HepG2 (cell line): ENCODE data around the gene OPRL1. TPM values are rescaled to one million over a fixed set of nuclear protein-coding genes. Genes with fewer than 3 reads are reported as not detected.
A peak's percentile ranks its signal among the peaks of the same experiment; 100 is the strongest.

Experiments used
- ATF5 ChIP-seq: sonication (generic); formaldehyde crosslinking; IDR thresholded peaks from 2 replicates; pipeline ENCODE4 v1.4.0; 2020; ENCODE audit warnings: mild to moderate bottlenecking, low read depth, missing genetic modification reagents
- CREM ChIP-seq, 2 experiments: sonication (generic) in 1 of 2; formaldehyde crosslinking in 1 of 2; IDR thresholded peaks; 2 replicates each; pipeline versions ENCODE4 v1.4.0 to v1.6.1; 2016 to 2020; ENCODE audit warnings: antibody characterized with exemption in 1 of 2, mild to moderate bottlenecking in 1 of 2, missing genetic modification reagents in 1 of 2
- FIP1L1 ChIP-seq: fragments of 200-400 bp; formaldehyde crosslinking; IDR thresholded peaks from 2 replicates; pipeline ENCODE4 v1.6.1; 2018; ENCODE audit warnings: low read depth, mild to moderate bottlenecking, low read length, moderate library complexity, borderline replicate concordance; ENCODE audit not compliant: insufficient read depth
- HNRNPLL ChIP-seq: fragments of 200-400 bp; formaldehyde crosslinking; IDR thresholded peaks from 2 replicates; pipeline ENCODE4 v1.6.1; 2017; ENCODE audit warnings: mild to moderate bottlenecking, low read depth, low read length; ENCODE audit not compliant: poor library complexity, severe bottlenecking
- IKZF4 ChIP-seq: sonication (generic); formaldehyde crosslinking; IDR thresholded peaks from 2 replicates; pipeline ENCODE4 v1.5.1; 2020; ENCODE audit warnings: borderline replicate concordance, mild to moderate bottlenecking, low read depth, missing genetic modification reagents; ENCODE audit errors: not compliant biosample characterization
- NBN ChIP-seq: fragments of 450-650 bp; conservative IDR thresholded peaks from 2 replicates; pipeline ENCODE4 v1.6.1; 2017
- ZFP36L2 ChIP-seq: sonication (generic); formaldehyde crosslinking; IDR thresholded peaks from 2 replicates; pipeline ENCODE4 v1.4.0; 2020; ENCODE audit warnings: missing genetic modification reagents
- ZNF142 ChIP-seq: sonication (generic); formaldehyde crosslinking; IDR thresholded peaks from 2 replicates; pipeline ENCODE4 v1.4.0; 2020; ENCODE audit warnings: missing genetic modification reagents
- ZNF318 ChIP-seq: sonication (generic); formaldehyde crosslinking; IDR thresholded peaks from 2 replicates; pipeline ENCODE4 v1.4.0; 2020; ENCODE audit warnings: mild to moderate bottlenecking, missing genetic modification reagents
- ZNF383 ChIP-seq: sonication (generic); formaldehyde crosslinking; IDR thresholded peaks from 2 replicates; pipeline ENCODE4 v1.4.0; 2020; ENCODE audit warnings: missing genetic modification reagents, mild to moderate bottlenecking, borderline replicate concordance
- ZNF816 ChIP-seq: sonication (generic); formaldehyde crosslinking; IDR thresholded peaks from 2 replicates; pipeline ENCODE4 v1.8.0; 2022; ENCODE audit warnings: missing genetic modification reagents, mild to moderate bottlenecking, borderline replicate concordance
- polyA plus RNA-seq, 8 experiments: library from polyadenylated mRNA; depleted of rRNA in 3 of 8; stranded (reverse) in 7 of 8; unstranded in 1 of 8; fragments of >200 nt; fragmentation: Illumina TruSeq in 4 of 8; extraction: Trizol in 4 of 8; gene quantifications; 2 replicates each; pipeline versions ENCODE4 v1.2.1 to v1.2.3, GENCODE V29; 2011 to 2016; ENCODE audit warnings: low read depth in 4 of 8, missing spikeins in 1 of 8, mixed read lengths in 1 of 8; ENCODE audit not compliant: insufficient read depth in 1 of 8
- total RNA-seq, 5 experiments: library from RNA; depleted of rRNA; stranded (reverse); fragments of >200 nt; fragmentation: Illumina TruSeq; extraction: Trizol; gene quantifications; 2 replicates each; pipeline ENCODE4 v1.2.3, GENCODE V29; 2016; ENCODE audit warnings: low read depth in 1 of 5

The OPRL1 gene
- total and polyA plus RNA-seq, 2 of the 13 experiments (the other 11 are each of a cell fraction or from before 2014, with no cell fraction given), result 0.35 to 0.71 TPM

GRCh38 chr20:64064145-64064698 lies 15.7 kb upstream of the OPRL1 start (continued):
- peak; percentile 39 for TF ChIP-seq ZNF142 (CRISPR knock-in tag)
- TF ChIP-seq NBN, result no peak
- peak; percentile 25 for TF ChIP-seq HNRNPLL
- no peak for TF ChIP-seq ZNF383 (CRISPR knock-in tag)
- TF ChIP-seq IKZF4 (CRISPR knock-in tag), result no peak
- TF ChIP-seq ATF5, result peak; percentile 75; the same call in 1 of the 2 replicates
- peak; percentile 3; the same call in 1 of the 2 replicates for TF ChIP-seq CREM (IDR thresholded peaks at IDR 0.05)
- no peak for TF ChIP-seq CREM (CRISPR knock-in tag; IDR thresholded peaks at IDR 0.05)
- 0 out of 2 replicates have a peak, but pooled peaks have one; percentile 57 for TF ChIP-seq ZNF816 (CRISPR knock-in tag)
- TF ChIP-seq FIP1L1, result peak; percentile 29; the same call in 1 of the 2 replicates
- no peak for TF ChIP-seq ZFP36L2
- TF ChIP-seq ZNF318, result 0 out of 2 replicates have a peak, but pooled peaks have one; percentile 31
- TF ChIP-seq, all 625 proteins: peak for 109
